Measurements from ENCODE around the gene SMIM27. TPM values are rescaled to one million over a fixed set of nuclear protein-coding genes. Genes with fewer than 3 reads are reported as not detected.

SMIM27 gene
- total and polyA plus RNA-seq, 4 donors = 5.3 to 13.5 (median 9.9) TPM

GRCh38 chr9:32558408-32558934 lies 6.3 kb downstream of the SMIM27 start:
- H3K4me3 ChIP-seq = no peak overlapping the region
- ATAC-seq (ENCODE audit: insufficient read depth, low FRiP score) (no peak), DNase-seq (no peak)
- H3K9me3 ChIP-seq (ENCODE audit: control insufficient read depth in 4 of 4, insufficient read depth in 3 of 4, low read length in 3 of 4) = no peaks in the 10 kb centered on the region
- no peaks in the 10 kb centered on the region for H3K27me3 ChIP-seq (ENCODE audit: control insufficient read depth in 3 of 3, insufficient read depth in 3 of 3, low read length in 2 of 3)
- H3K27ac ChIP-seq (ENCODE audit: low read depth in 1 of 2, low read length in 1 of 2) = no peak overlapping the region
- WGBS, 2 donors = 22 to 52% methylated on average over 3 of the region's 3 CpGs
- H3K36me3 ChIP-seq (ENCODE audit: control insufficient read depth in 4 of 4, insufficient read depth in 4 of 4, low read length in 4 of 4) = no peaks in the 10 kb centered on the region
- TF ChIP-seq CTCF (IDR thresholded peaks at IDR 0.05; ENCODE audit: control extremely low read depth, extremely low read depth) = no peak
- H3K4me1 ChIP-seq (ENCODE audit: control insufficient read depth in 5 of 5, insufficient read depth in 5 of 5, low read length in 5 of 5) = peaks cover 0 to 11% (median 3%) of the 10 kb centered on the region in 5 donors
- H3K9ac ChIP-seq (ENCODE audit: insufficient read depth in 1 of 2, low read length in 2 of 2) = no peak overlapping the region

GRCh38 chr9:32565967-32566366 lies 13.8 kb downstream of the SMIM27 start:
- peaks cover 8 to 20% (median 13%) of the 10 kb centered on the region in 4 donors for H3K36me3 ChIP-seq (ENCODE audit: control insufficient read depth in 4 of 4, insufficient read depth in 4 of 4, low read length in 4 of 4)
- H3K4me3 ChIP-seq = no peak overlapping the region
- H3K4me1 ChIP-seq (ENCODE audit: control insufficient read depth in 5 of 5, insufficient read depth in 5 of 5, low read length in 5 of 5) = peaks cover 0 to 4% (median 0%) of the 10 kb centered on the region in 5 donors
- H3K9me3 ChIP-seq (ENCODE audit: control insufficient read depth in 4 of 4, insufficient read depth in 3 of 4, low read length in 3 of 4) = no peaks in the 10 kb centered on the region
- no peak overlapping the region for H3K9ac ChIP-seq (ENCODE audit: insufficient read depth in 1 of 2, low read length in 2 of 2)
- DNase-seq (no peak), ATAC-seq (ENCODE audit: insufficient read depth, low FRiP score) (no peak)
- no peaks in the 10 kb centered on the region for H3K27me3 ChIP-seq (ENCODE audit: control insufficient read depth in 3 of 3, insufficient read depth in 3 of 3, low read length in 2 of 3)
- H3K27ac ChIP-seq (ENCODE audit: low read depth in 1 of 2, low read length in 1 of 2) = no peak overlapping the region
- 84 to 93% methylated on average over 6 of the region's 6 CpGs for WGBS, 2 donors
- no peak for TF ChIP-seq CTCF (IDR thresholded peaks at IDR 0.05; ENCODE audit: control extremely low read depth, extremely low read depth)

- Histone ChIP-seq H3K27me3 (ENCODE audit: control insufficient read depth in 3 of 3, insufficient read depth in 3 of 3, low read length in 2 of 3) (no peaks in the 10 kb centered on the region), H3K4me3 (no peak overlapping the region), H3K27ac (ENCODE audit: low read depth in 1 of 2, low read length in 1 of 2) (no peak overlapping the region), H3K4me1 (ENCODE audit: control insufficient read depth in 5 of 5, insufficient read depth in 5 of 5, low read length in 5 of 5) (peaks cover 0 to 11% (median 2%) of the 10 kb centered on the region in 5 donors), H3K36me3 (ENCODE audit: control insufficient read depth in 4 of 4, insufficient read depth in 4 of 4, low read length in 4 of 4) (peaks cover 8 to 20% (median 13%) of the 10 kb centered on the region in 4 donors), H3K9ac (ENCODE audit: insufficient read depth in 1 of 2, low read length in 2 of 2) (no peak overlapping the region), H3K9me3 (ENCODE audit: control insufficient read depth in 4 of 4, insufficient read depth in 3 of 4, low read length in 3 of 4) (no peaks in the 10 kb centered on the region)
- no peak for DNase-seq
- 96 to 97% methylated on average over 25 to 26 of the region's 26 CpGs for WGBS, 2 donors
- ATAC-seq (ENCODE audit: insufficient read depth, low FRiP score) = no peak
- TF ChIP-seq CTCF (IDR thresholded peaks at IDR 0.05; ENCODE audit: control extremely low read depth, extremely low read depth) = no peak
Observed at GRCh38 chr9:32566770-32567169, 14.6 kb downstream of the SMIM27 start.

GRCh38 chr9:32570262-32570661 lies 18.1 kb downstream of the SMIM27 start:
- H3K27me3 ChIP-seq (ENCODE audit: control insufficient read depth in 3 of 3, insufficient read depth in 3 of 3, low read length in 2 of 3) = no peaks in the 10 kb centered on the region
- no peak overlapping the region for H3K4me3 ChIP-seq
- no peak for ATAC-seq (ENCODE audit: insufficient read depth, low FRiP score)
- H3K4me1 ChIP-seq (ENCODE audit: control insufficient read depth in 5 of 5, insufficient read depth in 5 of 5, low read length in 5 of 5) = peaks cover 0 to 21% (median 5%) of the 10 kb centered on the region in 5 donors
- no peak for TF ChIP-seq CTCF (IDR thresholded peaks at IDR 0.05; ENCODE audit: control extremely low read depth, extremely low read depth)
- DNase-seq = no peak
- no peaks in the 10 kb centered on the region for H3K9me3 ChIP-seq (ENCODE audit: control insufficient read depth in 4 of 4, insufficient read depth in 3 of 4, low read length in 3 of 4)
- peaks cover 8 to 17% (median 9%) of the 10 kb centered on the region in 4 donors for H3K36me3 ChIP-seq (ENCODE audit: control insufficient read depth in 4 of 4, insufficient read depth in 4 of 4, low read length in 4 of 4)
- no peak overlapping the region for H3K27ac ChIP-seq (ENCODE audit: low read depth in 1 of 2, low read length in 1 of 2)
- WGBS, 2 donors = 89% methylated on average over 4 of the region's 4 CpGs
- H3K9ac ChIP-seq (ENCODE audit: insufficient read depth in 1 of 2, low read length in 2 of 2) = no peak overlapping the region

All from lung (tissue), 12 donors.